ENCODE data around the gene MSANTD3.

MSANTD3 gene

GRCh38 chr9:100465761-100466160 is 38.8 kb downstream of the MSANTD3 start:
- H3K79me2 ChIP-seq (ENCODE audit: insufficient read depth, low read length) = no peaks in the 10 kb centered on the region
- ATAC-seq (ENCODE audit: insufficient read depth, low read depth) = no peak
- H4K20me1 ChIP-seq (ENCODE audit: insufficient read depth, low read length) = no peaks in the 10 kb centered on the region
- no peak overlapping the region for H3K27ac ChIP-seq (ENCODE audit: low read length)
- no peak overlapping the region for H3K4me2 ChIP-seq (ENCODE audit: insufficient read depth, low read length)
- DNase-seq = no peak
- no peak overlapping the region for H2AFZ ChIP-seq (ENCODE audit: low read depth, low read length)
- no peaks in the 10 kb centered on the region for H3K27me3 ChIP-seq (ENCODE audit: insufficient read depth, low read length, poor library complexity)
- H3K4me1 ChIP-seq (ENCODE audit: insufficient read depth, low read length) = no peaks in the 10 kb centered on the region
- H3K4me3 ChIP-seq (ENCODE audit: low read depth in 1 of 2, low read length in 2 of 2) = no peak overlapping the region
- no peaks in the 10 kb centered on the region for H3K9me3 ChIP-seq (ENCODE audit: insufficient read depth, low read length, severe bottlenecking)
- H3K9ac ChIP-seq (ENCODE audit: low read depth, low read length) = no peak overlapping the region
- no peaks in the 10 kb centered on the region for H3K36me3 ChIP-seq (ENCODE audit: insufficient read depth, low read length)
- no peak for TF ChIP-seq EZH2 (IDR thresholded peaks at IDR 0.05; ENCODE audit: borderline replicate concordance, low read depth, low read length, severe bottlenecking)
- TF ChIP-seq CTCF (IDR thresholded peaks at IDR 0.05; ENCODE audit: borderline replicate concordance, extremely low read depth, low read length, poor library complexity, severe bottlenecking) = no peak

GRCh38 chr9:100466171-100466828 is 39.4 kb downstream of the MSANTD3 start:
- Histone ChIP-seq H3K4me2 (ENCODE audit: insufficient read depth, low read length) (no peak overlapping the region), H2AFZ (ENCODE audit: low read depth, low read length) (no peak overlapping the region), H3K36me3 (ENCODE audit: insufficient read depth, low read length) (no peaks in the 10 kb centered on the region), H3K9me3 (ENCODE audit: insufficient read depth, low read length, severe bottlenecking) (no peaks in the 10 kb centered on the region), H3K79me2 (ENCODE audit: insufficient read depth, low read length) (no peaks in the 10 kb centered on the region), H3K4me1 (ENCODE audit: insufficient read depth, low read length) (no peaks in the 10 kb centered on the region), H3K27ac (ENCODE audit: low read length) (no peak overlapping the region), H4K20me1 (ENCODE audit: insufficient read depth, low read length) (no peaks in the 10 kb centered on the region), H3K27me3 (ENCODE audit: insufficient read depth, low read length, poor library complexity) (no peaks in the 10 kb centered on the region), H3K9ac (ENCODE audit: low read depth, low read length) (no peak overlapping the region), H3K4me3 (ENCODE audit: low read depth in 1 of 2, low read length in 2 of 2) (no peak overlapping the region)
- TF ChIP-seq EZH2 (IDR thresholded peaks at IDR 0.05; ENCODE audit: borderline replicate concordance, low read depth, low read length, severe bottlenecking) (no peak), CTCF (IDR thresholded peaks at IDR 0.05; ENCODE audit: borderline replicate concordance, extremely low read depth, low read length, poor library complexity, severe bottlenecking) (no peak)
- ATAC-seq (ENCODE audit: insufficient read depth, low read depth) (no peak), DNase-seq (no peak)

- Histone ChIP-seq H3K27me3 (ENCODE audit: insufficient read depth, low read length, poor library complexity) (no peaks in the 10 kb centered on the region), H2AFZ (ENCODE audit: low read depth, low read length) (no peak overlapping the region), H3K9ac (ENCODE audit: low read depth, low read length) (no peak overlapping the region), H3K9me3 (ENCODE audit: insufficient read depth, low read length, severe bottlenecking) (no peaks in the 10 kb centered on the region), H3K4me1 (ENCODE audit: insufficient read depth, low read length) (no peaks in the 10 kb centered on the region), H3K36me3 (ENCODE audit: insufficient read depth, low read length) (no peaks in the 10 kb centered on the region), H3K79me2 (ENCODE audit: insufficient read depth, low read length) (no peaks in the 10 kb centered on the region), H4K20me1 (ENCODE audit: insufficient read depth, low read length) (no peaks in the 10 kb centered on the region), H3K4me3 (ENCODE audit: low read depth in 1 of 2, low read length in 2 of 2) (no peak overlapping the region), H3K27ac (ENCODE audit: low read length) (no peak overlapping the region), H3K4me2 (ENCODE audit: insufficient read depth, low read length) (no peak overlapping the region)
- TF ChIP-seq CTCF (IDR thresholded peaks at IDR 0.05; ENCODE audit: borderline replicate concordance, extremely low read depth, low read length, poor library complexity, severe bottlenecking) (no peak), EZH2 (IDR thresholded peaks at IDR 0.05; ENCODE audit: borderline replicate concordance, low read depth, low read length, severe bottlenecking) (no peak)
- ATAC-seq (ENCODE audit: insufficient read depth, low read depth) (no peak), DNase-seq (no peak)
Measured at GRCh38 chr9:100466829-100467221, 39.9 kb downstream of the MSANTD3 start.
